ENCODE measurements around the gene FTCDNL1. TPM values are rescaled to one million over a fixed set of nuclear protein-coding genes. Genes with fewer than 3 reads are reported as not detected.

Gene FTCDNL1
- total RNA-seq, 1 donor from 2014 or later: 0.06 TPM

DNA sequence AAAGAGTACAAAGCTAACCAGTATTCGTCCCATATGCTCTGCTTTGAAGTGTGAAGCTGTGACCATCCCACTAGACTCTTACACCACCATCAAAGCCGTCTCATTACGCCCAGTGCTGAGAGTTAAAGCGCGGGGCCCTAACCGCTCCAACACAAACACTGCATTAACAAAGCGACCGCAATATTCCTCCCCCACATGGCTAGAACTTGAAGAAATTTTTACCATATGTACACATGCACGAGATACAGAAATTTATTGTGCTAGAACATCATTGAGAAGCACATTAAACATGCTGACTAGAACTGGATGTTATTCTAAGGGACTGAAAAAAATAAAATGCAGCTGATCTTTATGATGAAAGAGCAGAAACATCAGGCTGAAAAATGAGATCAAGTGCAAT, 20.5 kb downstream of the FTCDNL1 start:
- TF ChIP-seq CTCF (conservative IDR thresholded peaks at IDR 0.05; ENCODE audit: low read depth, low read length): no peak
- no peak overlapping the region for H3K4me3 ChIP-seq (ENCODE audit: low read depth, low read length)
- no peak for DNase-seq (ENCODE audit: low read depth)

- no peak overlapping the region for H3K4me3 ChIP-seq (ENCODE audit: low read depth, low read length)
- no peak for TF ChIP-seq CTCF (conservative IDR thresholded peaks at IDR 0.05; ENCODE audit: low read depth, low read length)
- DNase-seq (ENCODE audit: low read depth): no peak
Observed at GRCh38 chr2:199829628-199830027, 21.4 kb downstream of the FTCDNL1 start.

GRCh38 chr2:199819746-199820145, 31.2 kb downstream of the FTCDNL1 start:
- TF ChIP-seq CTCF (conservative IDR thresholded peaks at IDR 0.05; ENCODE audit: low read depth, low read length): no peak
- DNase-seq (ENCODE audit: low read depth): no peak
- H3K4me3 ChIP-seq (ENCODE audit: low read depth, low read length): no peak overlapping the region

- no peak overlapping the region for H3K4me3 ChIP-seq (ENCODE audit: low read depth, low read length)
- TF ChIP-seq CTCF (conservative IDR thresholded peaks at IDR 0.05; ENCODE audit: low read depth, low read length): no peak
- DNase-seq (ENCODE audit: low read depth): no peak
Observed at GRCh38 chr2:199818754-199819153, 32.2 kb downstream of the FTCDNL1 start.

- TF ChIP-seq CTCF (conservative IDR thresholded peaks at IDR 0.05; ENCODE audit: low read depth, low read length): no peak
- H3K4me3 ChIP-seq (ENCODE audit: low read depth, low read length): no peak overlapping the region
- no peak for DNase-seq (ENCODE audit: low read depth)
Observed at GRCh38 chr2:199818026-199818425, 33.0 kb downstream of the FTCDNL1 start.

DNA sequence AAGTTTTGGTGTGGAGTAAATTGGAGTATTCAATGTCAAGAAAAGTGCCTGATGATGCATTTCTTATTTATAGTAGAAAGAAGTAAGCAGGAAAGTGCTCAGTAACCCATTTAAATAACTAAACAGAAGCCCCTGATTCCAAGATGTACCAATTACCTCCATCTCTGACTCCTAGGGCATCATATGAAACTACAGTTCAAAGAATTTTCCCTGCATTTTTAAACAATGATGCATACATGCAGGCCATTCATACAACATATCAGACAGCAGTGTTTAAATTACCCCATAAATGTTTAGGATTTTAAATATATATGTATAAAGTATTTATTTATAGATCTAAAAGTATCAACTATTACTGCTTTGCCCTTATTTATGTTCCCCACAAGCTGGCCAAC, 36.2 kb downstream of the FTCDNL1 start:
- no peak overlapping the region for H3K4me3 ChIP-seq (ENCODE audit: low read depth, low read length)
- DNase-seq (ENCODE audit: low read depth): no peak
- TF ChIP-seq CTCF (conservative IDR thresholded peaks at IDR 0.05; ENCODE audit: low read depth, low read length): no peak

DNA sequence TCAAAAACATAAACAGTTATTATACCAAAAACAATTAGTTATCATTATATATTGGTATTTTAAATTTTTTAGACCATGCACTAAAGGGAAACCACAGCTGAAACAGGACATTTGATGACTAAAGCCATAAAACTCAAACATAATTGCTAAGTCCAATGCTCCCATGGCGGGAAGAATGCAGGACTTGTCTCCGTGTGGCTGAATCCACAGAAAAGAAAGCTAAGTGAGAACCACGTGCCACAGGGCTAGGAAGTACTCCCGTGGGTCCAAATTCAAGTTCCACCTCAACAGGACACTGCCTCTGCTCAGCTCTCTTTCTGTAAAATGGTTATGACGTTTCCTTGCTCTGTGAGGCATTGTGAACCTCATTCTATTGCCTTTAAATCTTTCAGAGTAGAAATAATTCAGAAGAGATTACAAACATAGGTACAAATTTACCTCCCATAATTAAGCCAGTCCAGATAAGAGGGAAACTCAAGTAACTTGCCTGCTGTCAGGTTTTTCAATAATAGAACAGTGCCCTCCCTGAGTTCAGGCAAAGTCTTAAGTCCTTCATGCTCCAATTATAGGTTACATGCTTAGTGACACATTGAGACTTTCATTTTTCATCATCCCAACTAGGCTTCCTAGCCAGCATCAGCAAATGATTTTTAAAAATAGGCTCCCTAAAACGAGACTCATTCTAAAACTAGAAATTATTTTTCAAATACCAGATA, 36.7 kb downstream of the FTCDNL1 start:
- no peak for DNase-seq (ENCODE audit: low read depth)
- H3K4me3 ChIP-seq (ENCODE audit: low read depth, low read length): no peak overlapping the region
- no peak for TF ChIP-seq CTCF (conservative IDR thresholded peaks at IDR 0.05; ENCODE audit: low read depth, low read length)
